Glomerular endothelial cell (primary cell): Measurements from ENCODE around the gene SOX6. TPM values are rescaled to one million over a fixed set of nuclear protein-coding genes. Genes with fewer than 3 reads are reported as not detected.
"Not testable (repeated sequence)": the region's sequence is repeated elsewhere in the genome, so short reads cannot be mapped to it uniquely, and the experiment has no call there.

Experiments used
- DNase-seq: peaks from one replicate; pipeline ENCODE4 v3.0.0-alpha.2; 2011; ENCODE audit warnings: low read depth, low spot score; ENCODE audit errors: extremely low read depth
- total RNA-seq: library from RNA; depleted of rRNA; stranded (reverse); fragments of >200 nt; gene quantifications from 2 replicates; pipeline ENCODE4 v1.2.3, GENCODE V29; 2015

SOX6 gene
- total RNA-seq, 1 donor from 2014 or later: 0.29 TPM

- no peak for DNase-seq
These were observed 197.8 kb downstream of the SOX6 start for GRCh38 chr11:16158426-16158994.

GRCh38 chr11:16157327-16157726 is 199.0 kb downstream of the SOX6 start:
- DNase-seq: no peak

GRCh38 chr11:16155448-16155847 is 200.9 kb downstream of the SOX6 start:
- no peak for DNase-seq

- DNase-seq: no peak
These were observed 201.5 kb downstream of the SOX6 start for GRCh38 chr11:16154715-16155396.

GRCh38 chr11:16153951-16154350 is 202.4 kb downstream of the SOX6 start:
- DNase-seq: no peak

GRCh38 chr11:16151138-16151537 is 205.2 kb downstream of the SOX6 start:
- DNase-seq: no peak

- no peak for DNase-seq
These were observed 206.9 kb downstream of the SOX6 start for GRCh38 chr11:16149476-16149875.

- no peak for DNase-seq
These were observed 207.9 kb downstream of the SOX6 start for GRCh38 chr11:16148301-16148931.

- not testable (repeated sequence) for DNase-seq
These were observed 209.4 kb downstream of the SOX6 start for GRCh38 chr11:16146980-16147379.

GRCh38 chr11:16141614-16142013 is 214.7 kb downstream of the SOX6 start:
- not testable (repeated sequence) for DNase-seq

GRCh38 chr11:16141162-16141561 is 215.2 kb downstream of the SOX6 start:
- not testable (repeated sequence) for DNase-seq

GRCh38 chr11:16136792-16137390 is 219.5 kb downstream of the SOX6 start:
- no peak for DNase-seq

- DNase-seq: no peak
These were observed 222.5 kb downstream of the SOX6 start for GRCh38 chr11:16133867-16134266.

- no peak for DNase-seq
These were observed 228.6 kb downstream of the SOX6 start for GRCh38 chr11:16127732-16128131.

- no peak for DNase-seq
These were observed 230.0 kb downstream of the SOX6 start for GRCh38 chr11:16126362-16126761.

GRCh38 chr11:16125796-16126195 is 230.6 kb downstream of the SOX6 start:
- DNase-seq: no peak

- no peak for DNase-seq
These were observed 232.0 kb downstream of the SOX6 start for GRCh38 chr11:16124390-16124789.

GRCh38 chr11:16121853-16122252 is 234.5 kb downstream of the SOX6 start:
- no peak for DNase-seq

- DNase-seq: no peak
These were observed 236.3 kb downstream of the SOX6 start for GRCh38 chr11:16120008-16120407.

GRCh38 chr11:16117989-16118756 is 238.2 kb downstream of the SOX6 start:
- DNase-seq: no peak
